ENCODE data around the gene SRGAP1. TPM values are rescaled to one million over a fixed set of nuclear protein-coding genes. Genes with fewer than 3 reads are reported as not detected.

Gene SRGAP1
- total and polyA plus RNA-seq, 8 donors: 0.70 to 37.9 (median 9.8) TPM

DNA sequence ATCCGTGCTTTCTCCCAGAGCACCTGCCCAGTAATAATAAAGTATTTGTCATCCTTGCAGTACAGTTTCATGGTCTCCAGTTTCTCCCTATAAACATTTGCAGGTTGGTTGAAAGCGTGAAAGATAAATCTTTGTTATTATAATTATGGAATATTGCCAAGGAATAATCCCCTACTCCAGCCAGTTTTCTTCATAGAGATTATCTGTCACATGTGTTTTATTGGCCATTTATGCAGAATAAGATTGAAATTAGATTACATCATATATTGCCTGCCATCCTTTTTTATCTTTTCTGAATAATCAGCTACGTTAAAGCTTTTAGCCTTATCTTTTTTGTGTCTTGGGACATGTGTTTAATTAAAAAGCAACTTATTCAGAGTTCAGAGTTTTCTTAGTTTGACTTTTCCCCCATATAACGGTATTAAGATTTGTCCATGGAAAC lies 209.6 kb downstream of the SRGAP1 start:
- no peaks in the 10 kb centered on the region for H3K27me3 ChIP-seq
- TF ChIP-seq POLR2A (IDR thresholded peaks at IDR 0.05): no peak
- TF ChIP-seq EP300 (IDR thresholded peaks at IDR 0.05): no peak
- no peak for TF ChIP-seq POLR2AphosphoS5 (IDR thresholded peaks at IDR 0.05)
- TF ChIP-seq, protein P1, sequence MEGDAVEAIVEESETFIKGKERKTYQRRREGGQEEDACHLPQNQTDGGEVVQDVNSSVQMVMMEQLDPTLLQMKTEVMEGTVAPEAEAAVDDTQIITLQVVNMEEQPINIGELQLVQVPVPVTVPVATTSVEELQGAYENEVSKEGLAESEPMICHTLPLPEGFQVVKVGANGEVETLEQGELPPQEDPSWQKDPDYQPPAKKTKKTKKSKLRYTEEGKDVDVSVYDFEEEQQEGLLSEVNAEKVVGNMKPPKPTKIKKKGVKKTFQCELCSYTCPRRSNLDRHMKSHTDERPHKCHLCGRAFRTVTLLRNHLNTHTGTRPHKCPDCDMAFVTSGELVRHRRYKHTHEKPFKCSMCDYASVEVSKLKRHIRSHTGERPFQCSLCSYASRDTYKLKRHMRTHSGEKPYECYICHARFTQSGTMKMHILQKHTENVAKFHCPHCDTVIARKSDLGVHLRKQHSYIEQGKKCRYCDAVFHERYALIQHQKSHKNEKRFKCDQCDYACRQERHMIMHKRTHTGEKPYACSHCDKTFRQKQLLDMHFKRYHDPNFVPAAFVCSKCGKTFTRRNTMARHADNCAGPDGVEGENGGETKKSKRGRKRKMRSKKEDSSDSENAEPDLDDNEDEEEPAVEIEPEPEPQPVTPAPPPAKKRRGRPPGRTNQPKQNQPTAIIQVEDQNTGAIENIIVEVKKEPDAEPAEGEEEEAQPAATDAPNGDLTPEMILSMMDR (IDR thresholded peaks at IDR 0.05): no peak
- DNase-seq: no peak
- H3K9me3 ChIP-seq: no peaks in the 10 kb centered on the region
- no peak overlapping the region for H3K27ac ChIP-seq
- intact Hi-C loops (cut with DNase I; ENCODE audit: low total_unique reads): no loop called here
- no peak overlapping the region for H3K4me3 ChIP-seq
- WGBS, 5 donors: 55 to 72% (median 61%) methylated on average over 4 of the region's 4 CpGs
- peaks cover 0 to 9% (median 3%) of the 10 kb centered on the region in 4 donors for H3K36me3 ChIP-seq
- H3K4me1 ChIP-seq: peaks cover 0 to 6% (median 0%) of the 10 kb centered on the region in 4 donors

DNA sequence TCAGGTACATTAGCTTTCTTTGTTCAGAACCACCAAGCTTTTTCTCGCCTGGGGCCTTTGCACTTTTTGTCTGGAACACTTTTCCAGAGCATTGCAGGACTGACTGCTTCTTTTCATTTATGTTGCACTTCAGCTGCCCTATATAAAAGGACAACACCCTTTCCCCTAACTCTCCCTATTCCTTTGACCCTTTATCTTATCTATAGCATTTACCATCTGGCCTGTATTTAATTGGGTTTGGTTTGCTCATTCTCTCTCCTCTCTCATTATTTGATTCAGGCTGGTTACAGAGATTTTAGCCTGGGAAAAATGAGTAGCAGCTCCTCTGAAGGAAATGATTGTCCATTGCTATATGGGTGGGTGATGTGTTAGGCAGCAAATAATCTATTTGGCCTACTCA lies 212.2 kb downstream of the SRGAP1 start:
- H3K9me3 ChIP-seq: no peaks in the 10 kb centered on the region
- WGBS, 5 donors: 74 to 94% (median 81%) methylated on average over 1 of the region's 1 CpG
- no peak overlapping the region for H3K27ac ChIP-seq
- no peak for DNase-seq
- H3K27me3 ChIP-seq: no peaks in the 10 kb centered on the region
- TF ChIP-seq POLR2AphosphoS5 (IDR thresholded peaks at IDR 0.05) (no peak), EP300 (IDR thresholded peaks at IDR 0.05) (no peak), POLR2A (IDR thresholded peaks at IDR 0.05) (no peak)
- TF ChIP-seq, protein P1 (IDR thresholded peaks at IDR 0.05): no peak
- peaks cover 0 to 6% (median 0%) of the 10 kb centered on the region in 4 donors for H3K36me3 ChIP-seq
- H3K4me3 ChIP-seq: no peak overlapping the region
- intact Hi-C loops (cut with DNase I; ENCODE audit: low total_unique reads): no loop called here
- peaks cover 0 to 6% (median 0%) of the 10 kb centered on the region in 4 donors for H3K4me1 ChIP-seq

DNA sequence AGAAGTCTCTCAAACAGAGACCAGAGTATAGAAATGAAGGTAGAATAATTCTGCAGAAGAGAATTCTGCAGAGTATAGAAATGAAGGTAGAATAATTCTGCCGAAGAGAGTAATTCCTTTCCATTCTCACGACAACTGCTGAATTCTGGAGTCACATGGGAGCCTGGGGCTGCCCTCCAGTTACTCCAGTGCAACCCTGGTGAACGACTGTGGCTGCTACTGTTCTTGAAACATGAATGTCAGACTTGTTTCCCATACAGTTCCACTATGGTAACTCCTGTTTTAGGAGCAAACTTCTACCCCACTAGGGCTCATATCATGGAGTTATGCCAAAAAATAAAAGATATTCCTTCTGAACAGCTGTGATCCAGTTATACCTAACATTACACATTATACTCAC lies 213.2 kb downstream of the SRGAP1 start:
- intact Hi-C loops (cut with DNase I; ENCODE audit: low total_unique reads): no loop called here
- Histone ChIP-seq H3K4me3 (no peak overlapping the region), H3K36me3 (peaks cover 0 to 6% (median 0%) of the 10 kb centered on the region in 4 donors), H3K9me3 (no peaks in the 10 kb centered on the region), H3K4me1 (peaks cover 0 to 6% (median 0%) of the 10 kb centered on the region in 4 donors), H3K27ac (no peak overlapping the region), H3K27me3 (no peaks in the 10 kb centered on the region)
- TF ChIP-seq, protein P1 (IDR thresholded peaks at IDR 0.05): no peak
- no peak for TF ChIP-seq POLR2AphosphoS5 (IDR thresholded peaks at IDR 0.05)
- DNase-seq: no peak
- 86 to 95% (median 89%) methylated on average over 3 of the region's 3 CpGs for WGBS, 5 donors

DNA sequence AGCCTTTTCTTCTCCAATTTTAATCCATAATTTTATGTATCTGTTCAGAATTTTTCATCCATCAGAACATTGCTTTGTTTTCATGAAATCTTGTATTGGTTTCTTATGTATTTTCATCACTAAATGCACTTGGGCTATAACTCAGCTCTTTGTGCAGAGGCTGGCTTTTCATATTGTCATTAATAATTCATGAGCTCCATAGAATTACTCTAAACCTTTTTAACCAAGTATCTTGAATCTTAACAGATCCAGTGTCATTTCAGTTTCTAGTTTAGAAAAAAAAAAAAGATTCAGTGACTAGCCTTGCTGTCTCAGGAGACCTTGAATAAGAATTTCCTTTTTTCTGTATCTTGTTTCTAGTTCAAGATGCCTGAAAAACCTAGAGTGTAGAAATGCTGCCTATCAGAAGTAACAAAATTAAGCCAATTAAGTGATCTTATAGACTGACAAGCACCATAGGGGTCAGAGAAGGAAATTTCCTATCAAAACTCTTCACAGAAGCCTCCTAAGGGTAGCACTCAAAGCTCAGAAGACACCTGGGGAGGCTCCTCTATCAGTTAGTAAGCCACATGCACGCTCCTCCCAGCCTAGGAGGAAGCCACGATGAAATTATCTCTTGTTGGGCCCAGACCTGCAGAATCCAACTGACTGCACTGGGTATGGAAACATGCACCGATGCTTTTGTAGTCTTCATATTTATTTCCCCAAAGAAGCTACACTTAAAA lies 214.2 kb downstream of the SRGAP1 start:
- H3K4me3 ChIP-seq: no peak overlapping the region
- H3K27me3 ChIP-seq: no peaks in the 10 kb centered on the region
- DNase-seq: no peak
- H3K27ac ChIP-seq: no peak overlapping the region
- peaks cover 0 to 6% (median 0%) of the 10 kb centered on the region in 4 donors for H3K36me3 ChIP-seq
- WGBS, 5 donors: 84 to 98% (median 93%) methylated on average over 3 of the region's 3 CpGs
- H3K9me3 ChIP-seq: no peaks in the 10 kb centered on the region
- H3K4me1 ChIP-seq: peaks cover 0 to 6% (median 0%) of the 10 kb centered on the region in 4 donors
- intact Hi-C loops (cut with DNase I; ENCODE audit: low total_unique reads): no loop called here
- TF ChIP-seq POLR2A (IDR thresholded peaks at IDR 0.05) (no peak), EP300 (IDR thresholded peaks at IDR 0.05) (no peak), POLR2AphosphoS5 (IDR thresholded peaks at IDR 0.05) (no peak)
- TF ChIP-seq, protein P1 (IDR thresholded peaks at IDR 0.05): no peak

Measured in stomach (tissue), 9 donors.